ENCODE measurements around the gene RFT1.

GRCh38 chr3:53075743-53076140, 54.5 kb downstream of the RFT1 start:
- TF ChIP-seq CTCF (IDR thresholded peaks at IDR 0.05) (no peak), POLR2A (IDR thresholded peaks at IDR 0.05) (no peak), EP300 (IDR thresholded peaks at IDR 0.05) (no peak), POLR2AphosphoS5 (IDR thresholded peaks at IDR 0.05) (no peak)
